IMR-90 (cell line): Measurements from ENCODE around the gene CFAP157. TPM values are rescaled to one million over a fixed set of nuclear protein-coding genes. Genes with fewer than 3 reads are reported as not detected.

Source experiments
- ATAC-seq: fragments of 200-7000 bp; cut with Tn5 transposase; 2 replicates; pipeline ENCODE4 v1.9.1; 2020; ENCODE audit warnings: low read depth, mild to moderate bottlenecking, moderate library complexity
- BruUV-seq: library from RNA; stranded (reverse); fragments of 400-500 nt; replicated peaks from 2 replicates; lab custom pipeline; 2021; lab: Mats Ljungman, UMichigan
- CTCF ChIA-PET: fragments of 300-600 bp; formaldehyde crosslinking; extraction: SDS; loops from one replicate; lab custom pipeline; 2021; ENCODE audit warnings: antibody characterized with exemption; lab: Yijun Ruan, JAX
- POLR2A ChIA-PET: fragments of 300-600 bp; sonication (Branson Sonifier 250); formaldehyde crosslinking; loops from one replicate; lab custom pipeline; 2022; ENCODE audit warnings: antibody characterized with exemption; ENCODE audit not compliant: unreplicated experiment; lab: Charles Lee
- DNase-seq: peaks from one replicate; pipeline ENCODE4 v3.0.0; 2013
- H2AFZ ChIP-seq: replicated peaks from 2 replicates; pipeline ENCODE3; 2013; ENCODE audit warnings: low read length, mild to moderate bottlenecking; ENCODE audit not compliant: poor library complexity
- H2AK5ac ChIP-seq: 2 replicates; pipeline ENCODE4 v1.6.1; 2013; ENCODE audit warnings: low read depth, low read length, inconsistent platforms
- H2AK9ac ChIP-seq: replicated peaks from 2 replicates; pipeline ENCODE3; 2013; ENCODE audit warnings: mild to moderate bottlenecking, low read depth, low read length, moderate library complexity; ENCODE audit not compliant: poor library complexity
- H2BK120ac ChIP-seq: 2 replicates; pipeline ENCODE4 v1.6.1; 2013; ENCODE audit warnings: low read depth, low read length, inconsistent platforms
- H2BK15ac ChIP-seq: 3 replicates; pipeline ENCODE4 v1.6.1; 2013; ENCODE audit warnings: low read depth, low read length, inconsistent platforms
- H2BK20ac ChIP-seq: 2 replicates; pipeline ENCODE4 v1.6.1; 2013; ENCODE audit warnings: low read depth, mild to moderate bottlenecking, inconsistent platforms, low read length, moderate library complexity
- H2BK5ac ChIP-seq: 2 replicates; pipeline ENCODE4 v1.6.1; 2013; ENCODE audit warnings: mild to moderate bottlenecking, low read depth, low read length, inconsistent platforms; ENCODE audit not compliant: poor library complexity, severe bottlenecking
- H3K14ac ChIP-seq: replicated peaks from 2 replicates; pipeline ENCODE4 v1.6.1; 2013; ENCODE audit warnings: low read depth, low read length, inconsistent platforms
- H3K18ac ChIP-seq: 2 replicates; pipeline ENCODE4 v1.6.1; 2013; ENCODE audit warnings: low read depth, low read length, control low read depth
- H3K23ac ChIP-seq: 2 replicates; pipeline ENCODE4 v1.6.1; 2013; ENCODE audit warnings: low read depth, low read length, inconsistent platforms
- H3K27ac ChIP-seq: 2 replicates; pipeline ENCODE4 v1.5.1; 2013; ENCODE audit warnings: mild to moderate bottlenecking, control low read depth, low read length; ENCODE audit not compliant: insufficient read depth
- H3K27me3 ChIP-seq: 2 replicates; pipeline ENCODE4 v1.6.1; 2013; ENCODE audit warnings: low read length; ENCODE audit not compliant: control insufficient read depth, insufficient read depth
- H3K36me3 ChIP-seq: 2 replicates; pipeline ENCODE4 v1.6.1; 2013; ENCODE audit warnings: low read length, mixed read lengths; ENCODE audit not compliant: control insufficient read depth, insufficient read depth
- H3K4ac ChIP-seq: 2 replicates; pipeline ENCODE4 v1.6.1; 2013; ENCODE audit warnings: low read depth, low read length, inconsistent platforms
- H3K4me1 ChIP-seq: 2 replicates; pipeline ENCODE4 v1.6.1; 2013; ENCODE audit warnings: low read length, mixed read lengths; ENCODE audit not compliant: control insufficient read depth, insufficient read depth
- H3K4me2 ChIP-seq: 2 replicates; pipeline ENCODE4 v1.6.1; 2013; ENCODE audit warnings: low read depth, mild to moderate bottlenecking, control low read depth, low read length, moderate library complexity
- H3K4me3 ChIP-seq: 2 replicates; pipeline ENCODE4 v1.5.1; 2013; ENCODE audit warnings: low read depth, mild to moderate bottlenecking, control low read depth, low read length, moderate library complexity; ENCODE audit not compliant: insufficient read depth
- H3K56ac ChIP-seq: 2 replicates; pipeline ENCODE4 v1.6.1; 2013; ENCODE audit warnings: low read length, inconsistent platforms; ENCODE audit not compliant: insufficient read depth; ENCODE audit errors: extremely low read depth
- H3K79me1 ChIP-seq, 2 experiments: 2 replicates each; pipeline ENCODE4 v1.6.1; 2013; ENCODE audit warnings: low read length in 2 of 2, inconsistent platforms in 1 of 2, low read depth in 1 of 2
- H3K9ac ChIP-seq: 2 replicates; pipeline ENCODE4 v1.6.1; 2013; ENCODE audit warnings: low read depth, low read length, control low read depth
- H3K9me1 ChIP-seq: 2 replicates; pipeline ENCODE4 v1.6.1; 2013; ENCODE audit warnings: low read length, inconsistent platforms; ENCODE audit not compliant: insufficient read depth
- H3K9me3 ChIP-seq: 2 replicates; pipeline ENCODE4 v1.6.1; 2013; ENCODE audit warnings: low read length; ENCODE audit not compliant: control insufficient read depth, insufficient read depth
- H4K20me1 ChIP-seq: 2 replicates; pipeline ENCODE4 v1.6.1; 2013; ENCODE audit warnings: low read length, inconsistent platforms; ENCODE audit not compliant: insufficient read depth
- H4K5ac ChIP-seq: 2 replicates; pipeline ENCODE4 v1.6.1; 2013; ENCODE audit warnings: mild to moderate bottlenecking, low read depth, low read length, control low read depth
- H4K8ac ChIP-seq, 2 experiments: 2 replicates each; pipeline ENCODE4 v1.6.1; 2013; ENCODE audit warnings: low read depth in 2 of 2, low read length in 2 of 2, control low read depth in 1 of 2, inconsistent platforms in 1 of 2
- H4K91ac ChIP-seq: 2 replicates; pipeline ENCODE4 v1.6.1; 2013; ENCODE audit warnings: low read depth, low read length, inconsistent platforms; ENCODE audit not compliant: insufficient read depth
- BHLHE40 ChIP-seq: fragments of 150-350 bp; IDR thresholded peaks from 2 replicates; pipeline ENCODE4 v1.6.1; 2016; ENCODE audit warnings: mild to moderate bottlenecking, low read depth, low read length
- CEBPB ChIP-seq: IDR thresholded peaks from 2 replicates; pipeline ENCODE4 v1.6.1; 2012; ENCODE audit warnings: low read depth, low read length, improper control_type of control experiment
- CHD1 ChIP-seq: IDR thresholded peaks from 2 replicates; pipeline ENCODE4 v1.6.1; 2012; ENCODE audit warnings: low read depth, low read length, improper control_type of control experiment
- CTCF ChIP-seq: conservative IDR thresholded peaks from 2 replicates; pipeline ENCODE4 v1.5.1; 2012; ENCODE audit warnings: mild to moderate bottlenecking, low read depth, low read length, improper control_type of control experiment
- ELK1 ChIP-seq: fragments of 150-350 bp; IDR thresholded peaks from 2 replicates; pipeline ENCODE4 v1.6.1; 2016; ENCODE audit warnings: low read depth, mild to moderate bottlenecking, low read length, moderate library complexity, borderline replicate concordance
- FOS ChIP-seq: fragments of 150-350 bp; IDR thresholded peaks from 2 replicates; pipeline ENCODE4 v1.6.1; 2016; ENCODE audit warnings: low read depth, low read length
- MAFK ChIP-seq: IDR thresholded peaks from 2 replicates; pipeline ENCODE4 v1.6.1; 2012; ENCODE audit warnings: low read depth, low read length, improper control_type of control experiment
- MAZ ChIP-seq: IDR thresholded peaks from 2 replicates; pipeline ENCODE4 v1.6.1; 2012; ENCODE audit warnings: low read depth, mild to moderate bottlenecking, low read length, improper control_type of control experiment, moderate library complexity, borderline replicate concordance
- MXI1 ChIP-seq: IDR thresholded peaks from 2 replicates; pipeline ENCODE4 v1.6.1; 2012; ENCODE audit warnings: low read depth, mild to moderate bottlenecking, low read length, moderate library complexity, borderline replicate concordance
- NFE2L2 ChIP-seq: fragments of 150-350 bp; IDR thresholded peaks from 2 replicates; pipeline ENCODE4 v1.6.1; 2016; ENCODE audit warnings: low read depth, mild to moderate bottlenecking, low read length
- POLR2A ChIP-seq: IDR thresholded peaks from 2 replicates; pipeline ENCODE4 v1.6.1; 2012; ENCODE audit warnings: mild to moderate bottlenecking, low read depth, low read length
- RAD21 ChIP-seq: IDR thresholded peaks from 2 replicates; pipeline ENCODE4 v1.6.1; 2012; ENCODE audit warnings: low read length, improper control_type of control experiment
- RCOR1 ChIP-seq: IDR thresholded peaks from 2 replicates; pipeline ENCODE4 v1.6.1; 2012; ENCODE audit warnings: mild to moderate bottlenecking, low read length, improper control_type of control experiment; ENCODE audit not compliant: insufficient replicate concordance
- RFX5 ChIP-seq: IDR thresholded peaks from 2 replicates; pipeline ENCODE4 v1.8.0; 2012; ENCODE audit warnings: low read depth, mild to moderate bottlenecking, low read length, moderate library complexity
- SMC3 ChIP-seq: fragments of 150-350 bp; IDR thresholded peaks from 2 replicates; pipeline ENCODE4 v1.6.1; 2016; ENCODE audit warnings: low read depth, mild to moderate bottlenecking, antibody characterized with exemption, low read length, moderate library complexity
- USF2 ChIP-seq: fragments of 150-350 bp; IDR thresholded peaks from 2 replicates; pipeline ENCODE4 v1.6.1; 2017; ENCODE audit warnings: mild to moderate bottlenecking, antibody characterized with exemption, low read length, low read depth
- WGBS, 2 experiments: methylation state at CpG; one replicate each; pipeline versions ENCODE4 v1.1.5 to v1.1.7; 2013; ENCODE audit warnings: missing lambda C conversion rate in 2 of 2; ENCODE audit not compliant: insufficient read length in 1 of 2; ENCODE audit errors: extremely low coverage in 2 of 2; 5-methylcytosine and 5-hydroxymethylcytosine counted together
- dilution Hi-C: fragments of 300-500 bp; cut with HindIII; formaldehyde crosslinking; loops from one replicate; pipeline ENCODE4 v1.14.3; 2018; ENCODE audit warnings: low sequenced_read_pairs; ENCODE audit not compliant: unreplicated experiment
- in situ Hi-C: fragments of 300-500 bp; cut with MboI; formaldehyde crosslinking; loops from 3 replicates; pipeline ENCODE4 v1.14.3; 2019; ENCODE audit warnings: low sequenced_read_pairs, inconsistent platforms, mixed read lengths
- intact Hi-C: fragments of 100-400 bp; cut with micrococcal nuclease; formaldehyde crosslinking; loops from 2 replicates; pipeline ENCODE4 v1.10.0; 2022
- polyA plus RNA-seq, 3 experiments: library from polyadenylated mRNA; depleted of rRNA; stranded (reverse); fragments of >200 nt; gene quantifications; 2 replicates each; pipeline ENCODE4 v1.2.3, GENCODE V29; 2012; ENCODE audit warnings: low replicate concordance in 1 of 3
- total RNA-seq: library from RNA; depleted of rRNA; stranded (reverse); fragments of >200 nt; gene quantifications from 2 replicates; pipeline ENCODE4 v1.2.3, GENCODE V29; 2012

The CFAP157 gene
- total and polyA plus RNA-seq, 2 of the 4 experiments (the other 2 are of a cell fraction), result not detected

GRCh38 chr9:127723444-127723843, 16.7 kb downstream of the CFAP157 start:
- WGBS, 2 experiments, result no CpG with 5 or more reads among the region's 5 CpGs
- Histone ChIP-seq H3K27ac (no peak overlapping the region), H3K14ac (no peak overlapping the region), H4K8ac (no peak overlapping the region), H4K20me1 (no peaks in the 10 kb centered on the region), H3K27me3 (peaks cover 4% of the 10 kb centered on the region; the same call in 1 of the 2 replicates), H2BK20ac (no peak overlapping the region), H3K4ac (no peak overlapping the region), H3K9me3 (no peaks in the 10 kb centered on the region), H3K18ac (no peak overlapping the region), H3K4me1 (0 out of 2 replicates have a peak, but pooled peaks cover 1% of the 10 kb centered on the region), H3K36me3 (no peaks in the 10 kb centered on the region), H2BK5ac (no peak overlapping the region), H3K9me1 (no peaks in the 10 kb centered on the region; the same call in 1 of the 2 replicates), H2AFZ (peak overlapping the region; percentile 39), H2BK15ac (no peak overlapping the region), H4K5ac (no peak overlapping the region), H3K23ac (no peak overlapping the region), H2AK9ac (no peak overlapping the region), H2BK120ac (no peak overlapping the region), H3K56ac (no peak overlapping the region), H4K91ac (no peak overlapping the region), H3K4me3 (no peak overlapping the region), H3K79me1 (no peaks in the 10 kb centered on the region), H2AK5ac (no peak overlapping the region), H3K4me2 (no peak overlapping the region), H3K9ac (no peak overlapping the region)
- peak; percentile 66 for DNase-seq
- dilution Hi-C loops (no loop called here), in situ Hi-C loops (no loop called here), intact Hi-C loops (no loop called here)
- POLR2A ChIA-PET, result no interaction called here
- ATAC-seq, result peak; percentile 82
- BruUV-seq, result no TSS peak
- CTCF ChIA-PET, result interaction anchor here (2.6 kb wide), 1 partner anchor 11 kb away, joined by 8 read pairs; the partner anchor contains the start of gene TOR2A
- TF ChIP-seq BHLHE40, result no peak
- no peak for TF ChIP-seq RCOR1
- no peak for TF ChIP-seq RFX5
- TF ChIP-seq USF2, result no peak
- TF ChIP-seq SMC3, result no peak
- no peak for TF ChIP-seq MAFK
- no peak for TF ChIP-seq POLR2A
- no peak for TF ChIP-seq FOS
- no peak for TF ChIP-seq NFE2L2
- TF ChIP-seq RAD21, result no peak
- TF ChIP-seq ELK1, result no peak
- TF ChIP-seq MXI1, result no peak
- no peak for TF ChIP-seq CEBPB
- TF ChIP-seq MAZ, result no peak
- TF ChIP-seq CHD1, result no peak
- no peak for TF ChIP-seq CTCF
